ENCODE results near the gene LGALS7. TPM values are rescaled to one million over a fixed set of nuclear protein-coding genes. Genes with fewer than 3 reads are reported as not detected.
A peak's percentile ranks its signal among the peaks of the same experiment; 100 is the strongest.

The LGALS7 gene
- total RNA-seq, 2 experiments from 2014 or later: not detected

GRCh38 chr19:38742906-38743305, 30.4 kb downstream of the LGALS7 start:
- Histone ChIP-seq H3K4me1 (ENCODE audit: insufficient read depth, low read length) (peaks cover 26% of the 10 kb centered on the region), H3K27ac (ENCODE audit: low read depth in 1 of 2, low read length in 2 of 2) (no peak overlapping the region), H3K9me3 (ENCODE audit: control insufficient read depth in 1 of 2, insufficient read depth in 1 of 2, low read length in 2 of 2) (no peaks in the 10 kb centered on the region), H3K27me3 (ENCODE audit: control insufficient read depth in 1 of 2, insufficient read depth in 2 of 2, low read length in 2 of 2) (no peaks in the 10 kb centered on the region), H3K36me3 (ENCODE audit: insufficient read depth, low read length) (no peaks in the 10 kb centered on the region), H3K4me3 (ENCODE audit: low read length) (no peak overlapping the region)
- H3K4me3 Mint-ChIP-seq: no peak overlapping the region
- intact Hi-C loops (cut with DNase I, micrococcal nuclease): no loop called here
- ChIA-PET POLR2A (no interaction called here), CTCF (interaction anchor here (1.8 kb wide), 1 partner anchor 27 kb away, joined by 6 read pairs; no protein-coding TSS in a partner anchor)
- no peaks in the 10 kb centered on the region for H3K36me3 Mint-ChIP-seq (ENCODE audit: low read depth)
- no peak for ATAC-seq (ENCODE audit: poor library complexity)
- DNase-seq: no peak
- H3K27ac Mint-ChIP-seq: no peak overlapping the region
- no peak for TF ChIP-seq CTCF (IDR thresholded peaks at IDR 0.05)
- peaks cover 17% of the 10 kb centered on the region for H3K4me1 Mint-ChIP-seq (ENCODE audit: low read depth)
- H3K9me3 Mint-ChIP-seq: no peaks in the 10 kb centered on the region
- peaks cover under 1% of the 10 kb centered on the region for H3K27me3 Mint-ChIP-seq

- no peak overlapping the region for H3K4me3 ChIP-seq (ENCODE audit: low read length)
- no peaks in the 10 kb centered on the region for H3K27me3 ChIP-seq (ENCODE audit: control insufficient read depth in 1 of 2, insufficient read depth in 2 of 2, low read length in 2 of 2)
- CTCF ChIA-PET: interaction anchor here (1.8 kb wide), 1 partner anchor 27 kb away, joined by 6 read pairs; no protein-coding TSS in a partner anchor
- DNase-seq (no peak), ATAC-seq (ENCODE audit: poor library complexity) (no peak)
- POLR2A ChIA-PET: interaction anchor here (1.3 kb wide), 1 partner anchor 188 kb away, joined by 3 read pairs; the partner anchor contains the start of genes MRPS12 and SARS2
- TF ChIP-seq CTCF (IDR thresholded peaks at IDR 0.05): no peak
- intact Hi-C loops (cut with DNase I, micrococcal nuclease): no loop called here
- Mint-ChIP-seq H3K36me3 (ENCODE audit: low read depth) (no peaks in the 10 kb centered on the region), H3K4me1 (ENCODE audit: low read depth) (peaks cover 22% of the 10 kb centered on the region), H3K27ac (no peak overlapping the region), H3K27me3 (peaks cover 5% of the 10 kb centered on the region), H3K9me3 (no peaks in the 10 kb centered on the region), H3K4me3 (no peak overlapping the region)
- H3K4me1 ChIP-seq (ENCODE audit: insufficient read depth, low read length): peaks cover 30% of the 10 kb centered on the region
- no peak overlapping the region for H3K27ac ChIP-seq (ENCODE audit: low read depth in 1 of 2, low read length in 2 of 2)
- no peaks in the 10 kb centered on the region for H3K9me3 ChIP-seq (ENCODE audit: control insufficient read depth in 1 of 2, insufficient read depth in 1 of 2, low read length in 2 of 2)
- no peaks in the 10 kb centered on the region for H3K36me3 ChIP-seq (ENCODE audit: insufficient read depth, low read length)
These were observed 31.0 kb downstream of the LGALS7 start for GRCh38 chr19:38742296-38742695.

GRCh38 chr19:38741670-38742069, 31.6 kb downstream of the LGALS7 start:
- peaks cover 23% of the 10 kb centered on the region for H3K4me1 Mint-ChIP-seq (ENCODE audit: low read depth)
- no peak overlapping the region for H3K27ac ChIP-seq (ENCODE audit: low read depth in 1 of 2, low read length in 2 of 2)
- DNase-seq (peak in 1 of 14 experiments; percentile 17), ATAC-seq (ENCODE audit: poor library complexity) (no peak)
- H3K36me3 ChIP-seq (ENCODE audit: insufficient read depth, low read length): no peaks in the 10 kb centered on the region
- H3K4me1 ChIP-seq (ENCODE audit: insufficient read depth, low read length): peaks cover 36% of the 10 kb centered on the region
- no peak overlapping the region for H3K4me3 ChIP-seq (ENCODE audit: low read length)
- H3K27me3 ChIP-seq (ENCODE audit: control insufficient read depth in 1 of 2, insufficient read depth in 2 of 2, low read length in 2 of 2): no peaks in the 10 kb centered on the region
- no peak overlapping the region for H3K27ac Mint-ChIP-seq
- no peak for TF ChIP-seq CTCF (IDR thresholded peaks at IDR 0.05)
- no peak overlapping the region for H3K4me3 Mint-ChIP-seq
- peaks cover 5% of the 10 kb centered on the region for H3K27me3 Mint-ChIP-seq
- ChIA-PET POLR2A (interaction anchor here (1.3 kb wide), 1 partner anchor 189 kb away, joined by 3 read pairs; the partner anchor contains the start of genes MRPS12 and SARS2), CTCF (interaction anchor here (1.8 kb wide), 1 partner anchor 28 kb away, joined by 6 read pairs; no protein-coding TSS in a partner anchor)
- no peaks in the 10 kb centered on the region for H3K9me3 Mint-ChIP-seq
- no peaks in the 10 kb centered on the region for H3K36me3 Mint-ChIP-seq (ENCODE audit: low read depth)
- H3K9me3 ChIP-seq (ENCODE audit: control insufficient read depth in 1 of 2, insufficient read depth in 1 of 2, low read length in 2 of 2): no peaks in the 10 kb centered on the region
- intact Hi-C loops (cut with DNase I, micrococcal nuclease): no loop called here

All from CD4-positive, alpha-beta T cell (primary cell).